ENCODE measurements around the gene CADPS2.

CADPS2 gene

GRCh38 chr7:122736183-122736582 lies 150.1 kb downstream of the CADPS2 start:
- H3K27me3 ChIP-seq (ENCODE audit: insufficient read depth, low read length, poor library complexity, severe bottlenecking): no peaks in the 10 kb centered on the region
- H3K9ac ChIP-seq (ENCODE audit: low read depth, low read length, poor library complexity, severe bottlenecking): no peak overlapping the region
- H3K4me1 ChIP-seq (ENCODE audit: insufficient read depth, low read length, poor library complexity, severe bottlenecking): no peaks in the 10 kb centered on the region
- no peaks in the 10 kb centered on the region for H3F3A ChIP-seq (ENCODE audit: low read depth)
- no peaks in the 10 kb centered on the region for H3K36me3 ChIP-seq (ENCODE audit: insufficient read depth, low read length)
- no peaks in the 10 kb centered on the region for H3K9me2 ChIP-seq (replicated peaks; ENCODE audit: low read depth, low read length)
- no peak overlapping the region for H3K4me3 ChIP-seq (ENCODE audit: low read length, poor library complexity, severe bottlenecking)
- no peaks in the 10 kb centered on the region for H3K9me3 ChIP-seq (ENCODE audit: insufficient read depth, low read depth, low read length)
- no peak overlapping the region for H2AFZ ChIP-seq (ENCODE audit: low read length)
- TF ChIP-seq, protein P1, sequence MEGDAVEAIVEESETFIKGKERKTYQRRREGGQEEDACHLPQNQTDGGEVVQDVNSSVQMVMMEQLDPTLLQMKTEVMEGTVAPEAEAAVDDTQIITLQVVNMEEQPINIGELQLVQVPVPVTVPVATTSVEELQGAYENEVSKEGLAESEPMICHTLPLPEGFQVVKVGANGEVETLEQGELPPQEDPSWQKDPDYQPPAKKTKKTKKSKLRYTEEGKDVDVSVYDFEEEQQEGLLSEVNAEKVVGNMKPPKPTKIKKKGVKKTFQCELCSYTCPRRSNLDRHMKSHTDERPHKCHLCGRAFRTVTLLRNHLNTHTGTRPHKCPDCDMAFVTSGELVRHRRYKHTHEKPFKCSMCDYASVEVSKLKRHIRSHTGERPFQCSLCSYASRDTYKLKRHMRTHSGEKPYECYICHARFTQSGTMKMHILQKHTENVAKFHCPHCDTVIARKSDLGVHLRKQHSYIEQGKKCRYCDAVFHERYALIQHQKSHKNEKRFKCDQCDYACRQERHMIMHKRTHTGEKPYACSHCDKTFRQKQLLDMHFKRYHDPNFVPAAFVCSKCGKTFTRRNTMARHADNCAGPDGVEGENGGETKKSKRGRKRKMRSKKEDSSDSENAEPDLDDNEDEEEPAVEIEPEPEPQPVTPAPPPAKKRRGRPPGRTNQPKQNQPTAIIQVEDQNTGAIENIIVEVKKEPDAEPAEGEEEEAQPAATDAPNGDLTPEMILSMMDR (conservative IDR thresholded peaks at IDR 0.05; ENCODE audit: low read length): no peak
- no peak for TF ChIP-seq EZH2phosphoT487 (IDR thresholded peaks at IDR 0.05; ENCODE audit: borderline replicate concordance)
- H4K20me1 ChIP-seq (ENCODE audit: insufficient read depth, low read length, poor library complexity, severe bottlenecking): no peaks in the 10 kb centered on the region
- no peaks in the 10 kb centered on the region for H3K79me2 ChIP-seq (ENCODE audit: insufficient read depth, low read length)
- no peak overlapping the region for H3K4me2 ChIP-seq (ENCODE audit: low read depth, low read length, poor library complexity, severe bottlenecking)

DNA sequence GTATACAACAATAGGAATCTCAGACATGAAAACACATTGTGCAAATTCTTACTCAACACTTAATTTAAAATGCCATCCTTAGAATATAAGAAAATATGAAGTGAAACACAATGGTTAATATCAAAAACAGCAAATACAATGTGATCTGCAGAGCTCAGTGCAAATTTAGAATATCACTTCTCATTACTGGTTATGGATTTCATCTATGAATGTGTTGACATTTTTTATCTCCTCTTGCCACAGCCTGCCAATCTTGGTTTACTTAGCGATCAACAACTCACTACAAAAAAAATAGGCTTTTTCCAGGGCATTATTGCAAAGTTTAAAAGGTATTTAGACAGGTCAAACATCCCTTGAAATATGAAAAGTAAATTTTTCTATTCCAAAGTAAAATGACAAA lies 158.5 kb downstream of the CADPS2 start:
- Histone ChIP-seq H3K36me3 (ENCODE audit: insufficient read depth, low read length) (no peaks in the 10 kb centered on the region), H3F3A (ENCODE audit: low read depth) (no peaks in the 10 kb centered on the region), H3K4me1 (ENCODE audit: insufficient read depth, low read length, poor library complexity, severe bottlenecking) (no peaks in the 10 kb centered on the region), H3K27me3 (ENCODE audit: insufficient read depth, low read length, poor library complexity, severe bottlenecking) (no peaks in the 10 kb centered on the region), H3K79me2 (ENCODE audit: insufficient read depth, low read length) (no peaks in the 10 kb centered on the region), H3K4me3 (ENCODE audit: low read length, poor library complexity, severe bottlenecking) (no peak overlapping the region), H4K20me1 (ENCODE audit: insufficient read depth, low read length, poor library complexity, severe bottlenecking) (no peaks in the 10 kb centered on the region), H3K9me3 (ENCODE audit: insufficient read depth, low read depth, low read length) (no peaks in the 10 kb centered on the region), H2AFZ (ENCODE audit: low read length) (no peak overlapping the region), H3K4me2 (ENCODE audit: low read depth, low read length, poor library complexity, severe bottlenecking) (no peak overlapping the region), H3K9me2 (replicated peaks; ENCODE audit: low read depth, low read length) (no peaks in the 10 kb centered on the region), H3K9ac (ENCODE audit: low read depth, low read length, poor library complexity, severe bottlenecking) (no peak overlapping the region)
- TF ChIP-seq, protein P1 (conservative IDR thresholded peaks at IDR 0.05; ENCODE audit: low read length): no peak
- TF ChIP-seq EZH2phosphoT487 (IDR thresholded peaks at IDR 0.05; ENCODE audit: borderline replicate concordance): no peak

GRCh38 chr7:122727354-122727753 lies 158.9 kb downstream of the CADPS2 start:
- Histone ChIP-seq H3K9me2 (replicated peaks; ENCODE audit: low read depth, low read length) (no peaks in the 10 kb centered on the region), H3K9me3 (ENCODE audit: insufficient read depth, low read depth, low read length) (no peaks in the 10 kb centered on the region), H3K4me1 (ENCODE audit: insufficient read depth, low read length, poor library complexity, severe bottlenecking) (no peaks in the 10 kb centered on the region), H3K36me3 (ENCODE audit: insufficient read depth, low read length) (no peaks in the 10 kb centered on the region), H3K4me2 (ENCODE audit: low read depth, low read length, poor library complexity, severe bottlenecking) (no peak overlapping the region), H3F3A (ENCODE audit: low read depth) (no peaks in the 10 kb centered on the region), H3K79me2 (ENCODE audit: insufficient read depth, low read length) (no peaks in the 10 kb centered on the region), H4K20me1 (ENCODE audit: insufficient read depth, low read length, poor library complexity, severe bottlenecking) (no peaks in the 10 kb centered on the region), H2AFZ (ENCODE audit: low read length) (no peak overlapping the region), H3K4me3 (ENCODE audit: low read length, poor library complexity, severe bottlenecking) (no peak overlapping the region), H3K27me3 (ENCODE audit: insufficient read depth, low read length, poor library complexity, severe bottlenecking) (no peaks in the 10 kb centered on the region), H3K9ac (ENCODE audit: low read depth, low read length, poor library complexity, severe bottlenecking) (no peak overlapping the region)
- TF ChIP-seq, protein P1 (conservative IDR thresholded peaks at IDR 0.05; ENCODE audit: low read length): no peak
- TF ChIP-seq EZH2phosphoT487 (IDR thresholded peaks at IDR 0.05; ENCODE audit: borderline replicate concordance): no peak

Measured in Loucy (cell line).